ENCODE results near the gene WDR83. TPM values are rescaled to one million over a fixed set of nuclear protein-coding genes. Genes with fewer than 3 reads are reported as not detected.

The WDR83 gene
- total and polyA plus RNA-seq, 2 of the 8 experiments (the other 6 are each of a cell fraction or from before 2014, with no cell fraction given), result 12.6 to 15.3 TPM

- no peak overlapping the region for H2AFZ ChIP-seq (ENCODE audit: low read length)
- no peak overlapping the region for H3K56ac ChIP-seq (replicated peaks; ENCODE audit: insufficient read length, low read depth, low read length)
- H2BK20ac ChIP-seq (ENCODE audit: low read length), result no peak overlapping the region
- H3K4ac ChIP-seq (replicated peaks; ENCODE audit: insufficient read length, low read depth, low read length), result no peak overlapping the region
- no peak for TF ChIP-seq YY1 (IDR thresholded peaks at IDR 0.05; ENCODE audit: low read depth, low read length)
- TF ChIP-seq TCF12 (IDR thresholded peaks at IDR 0.05; ENCODE audit: low read depth, low read length), result no peak
- TF ChIP-seq SP4 (IDR thresholded peaks at IDR 0.05; ENCODE audit: low read length), result no peak
- no peak for TF ChIP-seq PHF8 (conservative IDR thresholded peaks at IDR 0.05; ENCODE audit: low read depth, low read length)
- TF ChIP-seq POLR2AphosphoS5 (IDR thresholded peaks at IDR 0.05; ENCODE audit: low read depth, low read length), result no peak
- no peak for TF ChIP-seq RFX5 (IDR thresholded peaks at IDR 0.05; ENCODE audit: borderline replicate concordance, low read depth, low read length)
- no peak for TF ChIP-seq GTF2F1 (IDR thresholded peaks at IDR 0.05; ENCODE audit: borderline replicate concordance, low read depth, low read length)
- no peak for TF ChIP-seq POLR2A (IDR thresholded peaks at IDR 0.05; ENCODE audit: control extremely low read depth in 1 of 2, low read depth in 2 of 2, low read length in 2 of 2)
- no peak for TF ChIP-seq CBX8 (IDR thresholded peaks at IDR 0.05; ENCODE audit: borderline replicate concordance, low read depth, low read length)
- TF ChIP-seq CBX5 (IDR thresholded peaks at IDR 0.05; ENCODE audit: low read depth, low read length), result no peak
- TF ChIP-seq CEBPB (IDR thresholded peaks at IDR 0.05; ENCODE audit: low read depth, low read length), result no peak
- no peak for TF ChIP-seq KDM4A (IDR thresholded peaks at IDR 0.05; ENCODE audit: low read depth, low read length, severe bottlenecking)
- TF ChIP-seq SIN3A (conservative IDR thresholded peaks at IDR 0.05 in 1 of 2, IDR thresholded peaks at IDR 0.05 in 1 of 2; ENCODE audit: low read depth in 1 of 2, low read length in 2 of 2), result no peak
- no peak for TF ChIP-seq JUND (IDR thresholded peaks at IDR 0.05; ENCODE audit: low read length)
- H3K79me2 ChIP-seq (ENCODE audit: control insufficient read depth in 1 of 2, insufficient read depth in 2 of 2, low read length in 2 of 2), result no peaks in the 10 kb centered on the region
- H3K36me3 ChIP-seq (ENCODE audit: control insufficient read depth in 2 of 4, insufficient read depth in 4 of 4, low read length in 3 of 4), result peaks cover 6 to 20% (median 8%) of the 10 kb centered on the region in 4 experiments; a peak in 6 of 8 replicates
- peaks cover 0 to 2% of the 10 kb centered on the region in 2 experiments for H4K20me1 ChIP-seq (replicated peaks in 1 of 2; ENCODE audit: control insufficient read depth in 1 of 2, insufficient read depth in 2 of 2, low read length in 2 of 2)
- H3K27me3 ChIP-seq (replicated peaks in 1 of 4; ENCODE audit: control insufficient read depth in 3 of 4, extremely low read depth in 1 of 4, insufficient read depth in 3 of 4, low read length in 3 of 4), result no peaks in the 10 kb centered on the region; a peak in 1 of 7 replicates
- DNase-seq (ENCODE audit: low read depth in 1 of 2, low spot score in 2 of 2), result no peak
- H3K4me3 ChIP-seq (ENCODE audit: extremely low read depth in 1 of 4, insufficient read depth in 2 of 4, low read depth in 3 of 4, low read length in 4 of 4), result no peak overlapping the region
- H3K9me3 ChIP-seq (ENCODE audit: insufficient read depth in 2 of 2, low read depth in 1 of 2, low read length in 1 of 2), result no peaks in the 10 kb centered on the region
- H3K23ac ChIP-seq (ENCODE audit: insufficient read length), result no peak overlapping the region
- no peak overlapping the region for H3K14ac ChIP-seq (ENCODE audit: insufficient read length)
- H2BK5ac ChIP-seq (ENCODE audit: low read depth, low read length), result no peak overlapping the region
- no peak for FAIRE-seq
- WGBS, 2 experiments (ENCODE audit: extremely low coverage in 1 of 2, insufficient coverage in 1 of 2, insufficient read length in 1 of 2, insufficient replicate concordance in 2 of 2, low coverage in 1 of 2, low lambda C conversion rate in 2 of 2, missing lambda C conversion rate in 1 of 2), result 84% methylated on average over 12 of the region's 12 CpGs; no CpG with 5 or more reads in 1 of the 2 experiments
- CTCF ChIA-PET (ENCODE audit: partially characterized antibody), result interaction anchor here (0.8 to 3.3 kb wide), 8 partner anchors 9 to 97 kb away, joined by 3 to 13 read pairs (median 3); partner anchors contain the start of genes ZNF490 and ZNF791
- H3K79me1 ChIP-seq (ENCODE audit: low read depth, low read length), result peaks cover 4% of the 10 kb centered on the region; the same call in 1 of the 2 replicates
- peaks cover 1% of the 10 kb centered on the region; the same call in 1 of the 2 replicates for H3K23me2 ChIP-seq (ENCODE audit: low read depth, low read length)
- H2AK5ac ChIP-seq (ENCODE audit: low read depth, low read length), result no peak overlapping the region
- no peak overlapping the region for H2BK15ac ChIP-seq (ENCODE audit: low read length)
- peaks cover under 1 to 14% (median 8%) of the 10 kb centered on the region in 4 experiments; a peak in 6 of 7 replicates for H3K4me1 ChIP-seq (replicated peaks in 1 of 4; ENCODE audit: control insufficient read depth in 3 of 4, insufficient read depth in 4 of 4, low read length in 3 of 4)
- no peak overlapping the region for H2BK120ac ChIP-seq (replicated peaks; ENCODE audit: low read depth, low read length)
- H3K27ac ChIP-seq (ENCODE audit: low read depth, low read length), result no peak overlapping the region
- no peak overlapping the region for H4K91ac ChIP-seq (replicated peaks; ENCODE audit: insufficient read length, low read length)
- no peak overlapping the region for H4K8ac ChIP-seq (ENCODE audit: extremely low read depth, insufficient read depth, low read length)
- POLR2A ChIA-PET (ENCODE audit: partially characterized antibody), result interaction anchor here (1.4 kb wide), 1 partner anchor 16 kb away, joined by 7 read pairs; no protein-coding TSS in a partner anchor
- H3K18ac ChIP-seq (ENCODE audit: extremely low read depth, low read length), result no peak overlapping the region
- no peak overlapping the region for H3K4me2 ChIP-seq (ENCODE audit: insufficient read depth in 1 of 2, low read depth in 2 of 2, low read length in 2 of 2)
- H4K5ac ChIP-seq (ENCODE audit: insufficient read length, low read depth, low read length), result no peak overlapping the region
- no peak overlapping the region for H2BK12ac ChIP-seq (ENCODE audit: low read depth, low read length)
- H3K9ac ChIP-seq (replicated peaks in 1 of 4; ENCODE audit: extremely low read depth in 1 of 4, low read depth in 3 of 4, low read length in 3 of 4), result no peak overlapping the region
These were observed 5.6 kb upstream of the WDR83 start for GRCh38 chr19:12660980-12661379.

Measured in H1 (cell line).